Activated T-helper 1 cell treated with Interleukin-2 at 50 U/mL for 16 hours (primary cell): ENCODE measurements around the gene AGR3.

Source experiments
- DNase-seq: peaks from one replicate; pipeline ENCODE4 v3.0.0-alpha.2; 2020; ENCODE audit warnings: low read depth

AGR3 gene

DNA sequence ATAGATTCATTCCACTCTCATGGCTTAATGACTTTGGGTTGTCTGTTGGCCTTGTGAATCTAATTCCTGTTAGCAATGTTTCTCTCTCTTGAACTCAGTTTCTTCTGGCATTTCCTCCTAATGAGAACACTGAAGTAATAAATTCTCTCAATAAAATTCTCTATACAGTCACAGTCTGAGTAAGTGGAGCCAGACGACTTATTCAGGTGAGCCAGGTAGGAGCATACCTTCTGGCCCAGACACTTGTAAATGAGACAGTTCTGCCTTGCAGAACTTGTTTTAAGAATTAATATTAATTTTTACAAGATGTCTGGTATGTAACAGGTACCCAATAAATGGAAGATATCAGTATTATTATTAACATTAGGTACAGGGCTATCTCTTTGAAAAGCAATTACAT, 48.4 kb downstream of the AGR3 start:
- DNase-seq, result no peak

DNA sequence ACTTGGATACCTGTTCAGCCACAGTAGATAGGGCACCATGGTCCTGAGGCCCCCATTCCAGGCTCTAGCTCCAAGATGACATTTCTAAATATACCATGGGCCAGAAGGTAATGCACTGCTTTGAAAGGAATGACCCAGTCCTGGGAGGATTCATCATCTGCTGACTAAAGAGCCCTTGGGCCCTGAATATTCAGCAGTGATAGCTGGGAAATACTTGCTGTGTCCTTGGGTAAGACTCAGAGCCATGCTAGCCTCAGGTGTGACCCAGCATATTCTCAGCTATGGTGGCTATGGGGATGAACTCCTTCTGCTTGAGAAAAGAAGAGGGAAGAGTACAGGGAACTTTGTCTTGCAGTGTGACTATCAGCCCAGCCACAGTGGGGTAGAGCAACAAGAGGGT, 55.7 kb downstream of the AGR3 start:
- DNase-seq, result no peak

DNA sequence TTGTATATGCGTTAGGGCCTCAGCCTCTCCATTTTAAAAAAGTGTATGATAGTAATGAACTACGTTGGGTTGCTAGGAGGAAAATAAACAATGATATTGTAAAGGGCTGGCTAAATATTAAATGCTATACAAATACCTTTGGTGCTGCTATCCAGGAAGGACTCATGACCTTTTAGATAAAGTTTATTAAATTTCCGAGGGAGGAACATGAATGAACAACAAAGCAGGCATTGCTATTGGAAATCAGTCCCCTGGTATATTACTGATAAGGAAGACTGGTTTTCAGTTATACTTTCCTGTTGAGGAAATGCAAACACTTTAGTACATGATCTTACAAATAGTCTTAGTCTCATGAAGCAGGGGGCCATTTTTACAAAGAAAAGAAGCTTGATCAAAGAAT, 59.8 kb downstream of the AGR3 start:
- no peak for DNase-seq

DNA sequence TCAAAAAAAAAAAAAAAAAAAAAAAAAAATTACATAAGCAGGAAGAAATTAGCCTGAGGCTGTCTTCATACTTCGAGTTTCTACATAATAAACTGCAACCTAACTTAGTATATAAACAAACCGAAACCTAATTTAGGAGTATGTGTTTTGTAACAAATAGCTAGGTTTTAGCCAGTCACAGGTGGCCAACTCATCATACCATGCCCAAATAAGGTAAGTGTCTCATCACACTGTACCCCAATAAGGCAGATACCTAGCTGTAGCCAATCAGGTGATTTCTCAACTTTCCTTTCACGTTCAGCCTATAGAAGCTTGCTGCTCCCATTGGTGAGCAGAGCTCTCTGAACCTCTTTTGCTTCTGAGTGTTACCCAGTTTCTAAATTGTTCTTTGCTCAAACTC, 63.1 kb downstream of the AGR3 start:
- DNase-seq, result no peak

DNA sequence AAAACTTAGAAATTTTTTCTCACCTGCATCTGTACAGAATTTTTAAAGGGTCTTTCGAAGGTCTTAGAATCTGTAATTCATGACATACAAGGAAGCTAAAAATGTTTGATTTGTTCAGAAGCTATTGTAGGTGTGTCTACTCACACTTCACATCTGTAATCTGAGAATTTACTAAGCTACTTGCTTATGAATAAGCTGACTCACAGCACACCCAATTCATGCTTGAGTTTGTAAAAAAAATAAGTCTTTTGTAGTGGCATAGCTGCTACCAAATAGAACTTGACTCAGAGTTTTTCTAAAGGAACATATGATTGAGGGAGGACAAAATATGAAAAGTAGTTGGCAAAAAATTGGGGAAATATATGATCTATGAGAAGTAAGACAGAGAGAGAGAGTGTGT, 64.2 kb downstream of the AGR3 start:
- no peak for DNase-seq

DNA sequence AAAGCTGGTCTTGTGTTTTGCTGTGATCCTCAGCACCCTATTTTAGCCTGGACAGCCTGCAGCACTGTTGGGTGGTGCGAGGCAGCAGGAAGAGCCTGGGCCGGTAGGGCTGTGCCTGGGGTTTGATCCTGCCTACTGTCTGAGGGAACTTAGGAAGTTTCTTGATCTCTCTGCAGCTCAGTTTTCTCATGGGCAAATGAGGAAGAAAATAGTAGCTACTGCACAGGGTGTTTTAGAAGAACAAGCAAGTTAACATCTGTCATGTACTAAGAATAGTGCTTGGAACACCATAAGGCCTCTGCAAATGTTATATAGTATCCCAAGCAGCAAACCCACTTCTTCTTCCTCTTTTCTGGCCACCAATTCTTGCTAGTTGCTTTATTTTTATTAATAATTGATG, 65.0 kb downstream of the AGR3 start:
- DNase-seq, result no peak

DNA sequence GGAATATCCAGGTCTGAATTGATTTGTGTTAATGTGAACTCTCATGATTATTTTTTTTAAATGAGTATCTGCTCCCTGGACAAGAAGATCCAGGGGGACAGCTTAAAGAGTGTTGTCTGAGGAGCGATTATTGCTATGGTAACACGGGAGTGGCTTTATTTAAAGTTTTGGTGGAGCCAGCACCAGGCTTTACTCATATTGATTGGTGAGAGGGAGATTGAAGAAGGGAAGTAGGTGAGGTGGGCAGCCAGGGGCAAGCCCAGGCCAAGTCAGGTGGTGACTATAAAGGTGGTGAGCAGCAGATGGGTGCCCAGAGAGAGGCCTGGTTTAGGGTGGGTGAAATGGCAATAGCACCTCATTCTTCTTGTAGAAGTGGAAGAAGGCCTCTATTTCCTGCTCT, 66.8 kb downstream of the AGR3 start:
- no peak for DNase-seq

DNA sequence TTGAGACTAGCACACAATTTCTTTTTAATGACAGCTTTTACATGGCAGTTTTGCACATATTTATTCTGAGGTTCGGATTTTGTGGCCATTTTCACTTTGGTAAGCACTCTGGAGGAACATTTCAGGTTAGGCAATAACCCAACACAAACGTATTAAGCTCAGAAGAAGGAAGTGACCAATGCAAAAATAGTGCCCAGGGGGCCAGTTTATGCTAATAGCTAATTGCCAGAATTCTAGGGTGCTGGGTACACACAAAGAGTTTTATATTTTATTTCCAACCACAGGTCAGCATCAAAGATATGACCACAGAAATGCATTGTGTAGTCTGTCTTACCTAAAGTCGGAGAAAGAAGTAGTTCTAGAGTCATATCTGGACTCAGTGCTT, 68.6 kb downstream of the AGR3 start:
- no peak for DNase-seq

DNA sequence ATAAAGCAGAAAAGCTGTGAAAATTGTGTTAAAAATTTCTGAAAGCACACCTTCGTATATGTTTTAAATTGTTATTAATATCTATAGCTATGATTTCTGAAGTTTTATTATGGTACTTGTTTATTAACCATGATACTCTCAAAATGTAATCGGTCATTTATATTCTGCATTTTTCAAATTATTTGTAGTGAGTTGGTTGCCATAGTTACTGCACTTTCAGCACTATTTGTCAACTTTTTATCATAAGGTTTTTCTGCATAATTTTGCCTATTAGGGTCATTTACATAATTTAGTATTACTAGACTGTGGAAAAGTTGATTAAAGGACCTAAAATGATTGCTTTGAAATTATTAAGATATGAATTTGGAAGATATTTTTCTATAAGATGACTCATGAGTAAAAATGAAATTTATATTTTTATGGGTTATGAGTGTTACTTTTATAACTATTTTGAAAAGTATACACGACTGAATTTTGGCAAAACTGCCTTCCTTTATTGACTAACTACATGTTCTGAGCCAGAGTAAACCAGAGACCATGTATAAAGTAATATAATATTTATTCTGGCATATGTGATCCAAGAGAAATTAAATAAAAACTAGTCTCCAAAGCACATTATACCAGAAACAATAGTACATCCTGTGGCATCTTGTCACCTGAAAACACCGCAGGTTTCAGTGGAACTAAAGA, 69.1 kb downstream of the AGR3 start:
- no peak for DNase-seq

DNA sequence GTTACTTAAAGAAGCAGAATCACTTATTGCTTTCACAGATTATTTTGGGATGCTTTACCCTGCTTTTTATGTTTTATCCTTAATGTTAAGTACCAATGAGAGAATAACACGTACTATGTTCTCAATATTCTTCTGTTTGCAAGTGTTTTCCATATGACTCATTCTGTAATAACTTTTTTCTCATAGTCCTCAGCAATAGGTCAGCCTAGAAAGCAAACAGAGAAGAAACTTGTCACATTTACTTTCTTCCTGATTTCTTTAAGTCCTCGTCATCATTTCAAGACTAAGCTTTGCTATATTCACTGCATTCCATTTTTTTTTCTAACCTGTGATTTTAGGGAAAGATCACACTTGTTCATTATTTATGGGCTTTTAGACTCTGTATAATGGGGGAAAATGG, 70.2 kb downstream of the AGR3 start:
- no peak for DNase-seq

DNA sequence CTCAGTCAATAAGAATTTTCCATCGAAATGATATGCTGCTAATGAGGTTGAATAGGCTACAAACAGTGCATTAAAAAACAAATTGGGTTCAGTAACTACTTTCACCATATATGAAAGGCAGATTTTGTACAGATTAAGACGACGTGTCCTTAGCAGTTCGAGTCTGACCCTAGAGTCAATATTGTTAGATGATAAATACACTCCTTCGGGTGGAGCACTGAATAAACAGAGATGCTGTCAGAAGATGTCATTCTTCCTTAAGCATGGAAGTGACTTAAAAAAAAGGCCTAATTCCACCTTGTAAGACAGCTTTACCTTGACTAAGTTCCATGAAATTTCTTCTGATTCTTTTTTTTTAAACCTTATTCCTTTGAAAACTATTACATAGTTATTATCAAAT, 71.2 kb downstream of the AGR3 start:
- DNase-seq, result no peak

DNA sequence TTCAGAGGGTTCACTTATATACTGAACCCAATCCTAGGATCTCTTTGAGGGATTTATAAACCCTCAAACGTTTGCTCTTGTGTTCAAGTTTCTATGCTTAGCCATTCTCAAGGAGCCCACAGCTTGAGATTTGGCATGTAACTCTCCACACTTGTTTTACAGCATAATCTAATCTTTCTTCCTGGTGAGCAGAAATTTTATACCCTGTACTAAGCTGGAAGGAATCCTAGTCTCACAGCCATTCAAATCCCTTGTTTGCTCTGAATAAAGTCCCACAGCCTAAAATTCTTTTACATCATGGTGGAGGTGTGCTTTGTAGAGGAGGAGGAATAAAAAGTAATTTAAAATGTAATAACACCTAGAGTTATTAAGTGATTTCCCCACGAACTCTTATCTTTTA, 71.7 kb downstream of the AGR3 start:
- no peak for DNase-seq
